PC-3 (cell line): ENCODE results near the gene RAD21L1. TPM values are rescaled to one million over a fixed set of nuclear protein-coding genes. Genes with fewer than 3 reads are reported as not detected.

ENCODE experiments used
- ATAC-seq: fragments of 200-7000 bp; cut with Tn5 transposase; 2 replicates; pipeline ENCODE4 v1.9.1; 2020; ENCODE audit warnings: mild to moderate bottlenecking, moderate library complexity
- BruUV-seq: library from RNA; stranded (reverse); fragments of 400-500 nt; replicated peaks from 2 replicates; lab custom pipeline; 2021; lab: Mats Ljungman, UMichigan
- CTCF ChIA-PET: fragments of 300-600 bp; sonication (Branson Sonifier 250); formaldehyde crosslinking; loops from one replicate; lab custom pipeline; 2022; ENCODE audit warnings: antibody characterized with exemption; lab: Charles Lee
- POLR2A ChIA-PET: fragments of 300-600 bp; sonication (Branson Sonifier 250); formaldehyde crosslinking; loops from one replicate; lab custom pipeline; 2022; ENCODE audit warnings: antibody characterized with exemption; ENCODE audit not compliant: unreplicated experiment; lab: Charles Lee
- DNase-seq: peaks from one replicate; pipeline ENCODE4 v3.0.0-alpha.2; 2015
- H2AFZ ChIP-seq: fragments of 300-600 bp; sonication (generic); 2 replicates; pipeline ENCODE4 v1.6.0; 2016; ENCODE audit warnings: antibody characterized with exemption, low read length
- H3F3A ChIP-seq: fragments of 300-600 bp; sonication (generic); one replicate; pipeline ENCODE4 v1.6.0; 2017; ENCODE audit warnings: antibody characterized with exemption, low read length, control low read depth, mild to moderate bottlenecking; ENCODE audit not compliant: unreplicated experiment
- H3K27ac ChIP-seq: fragments of 300-600 bp; sonication (generic); 2 replicates; pipeline ENCODE4 v1.5.1; 2016; ENCODE audit warnings: mild to moderate bottlenecking, low read length
- H3K27me3 ChIP-seq: fragments of 300-600 bp; sonication (generic); 2 replicates; pipeline ENCODE4 v1.6.1; 2016; ENCODE audit warnings: low read length, mixed read lengths
- H3K36me3 ChIP-seq: fragments of 300-600 bp; sonication (generic); 2 replicates; pipeline ENCODE4 v1.6.1; 2016; ENCODE audit warnings: low read depth, mixed run types, low read length, mixed read lengths
- H3K4me1 ChIP-seq: fragments of 300-600 bp; sonication (generic); 2 replicates; pipeline ENCODE4 v1.5.1; 2016; ENCODE audit warnings: low read length; ENCODE audit not compliant: insufficient read depth
- H3K4me2 ChIP-seq: fragments of 300-600 bp; sonication (generic); 2 replicates; pipeline ENCODE4 v1.6.0; 2016; ENCODE audit warnings: low read length
- H3K4me3 ChIP-seq: fragments of 300-600 bp; sonication (generic); 2 replicates; pipeline ENCODE4 v1.5.1; 2016; ENCODE audit warnings: mild to moderate bottlenecking, low read length, mixed read lengths
- H3K79me2 ChIP-seq: fragments of 300-600 bp; sonication (generic); 2 replicates; pipeline ENCODE4 v1.6.1; 2017; ENCODE audit warnings: low read length, mixed read lengths
- H3K9ac ChIP-seq: fragments of 300-600 bp; sonication (generic); 2 replicates; pipeline ENCODE4 v1.6.0; 2016; ENCODE audit warnings: mild to moderate bottlenecking, low read length
- H3K9me2 ChIP-seq: fragments of 300-600 bp; sonication (generic); replicated peaks from 2 replicates; pipeline ENCODE4 v1.6.1; 2016; ENCODE audit warnings: mixed run types, low read length, mixed read lengths
- H3K9me3 ChIP-seq: fragments of 300-600 bp; sonication (generic); 2 replicates; pipeline ENCODE4 v1.6.1; 2016; ENCODE audit warnings: low read length, mixed read lengths
- H4K20me1 ChIP-seq: fragments of 300-600 bp; sonication (generic); 2 replicates; pipeline ENCODE4 v1.6.1; 2016; ENCODE audit warnings: low read length, mixed read lengths
- CTCF ChIP-seq: fragments of 300-600 bp; sonication (generic); conservative IDR thresholded peaks from 2 replicates; pipeline ENCODE4 v1.5.1; 2017; ENCODE audit warnings: antibody characterized with exemption, low read depth, mild to moderate bottlenecking, low read length
- EZH2 ChIP-seq: fragments of 300-600 bp; sonication (generic); IDR thresholded peaks from one replicate; pipeline ENCODE4 v1.6.1; 2017; ENCODE audit warnings: antibody characterized with exemption, mild to moderate bottlenecking, low read length; ENCODE audit not compliant: unreplicated experiment
- EZH2phosphoT487 ChIP-seq: fragments of 300-600 bp; sonication (generic); IDR thresholded peaks from 2 replicates; pipeline ENCODE4 v1.6.1; 2018; ENCODE audit warnings: mild to moderate bottlenecking, antibody characterized with exemption, low read length, borderline replicate concordance
- intact Hi-C: fragments of 100-400 bp; cut with micrococcal nuclease; formaldehyde crosslinking; loops from 2 replicates; pipeline ENCODE4 v1.9.0; 2023
- total RNA-seq: library from RNA; depleted of rRNA; stranded (reverse); fragments of >200 nt; gene quantifications from 2 replicates; pipeline ENCODE4 v1.2.3, GENCODE V29; 2014

RAD21L1 gene
- total RNA-seq, 1 experiment from 2014 or later: 0.11 TPM

DNA sequence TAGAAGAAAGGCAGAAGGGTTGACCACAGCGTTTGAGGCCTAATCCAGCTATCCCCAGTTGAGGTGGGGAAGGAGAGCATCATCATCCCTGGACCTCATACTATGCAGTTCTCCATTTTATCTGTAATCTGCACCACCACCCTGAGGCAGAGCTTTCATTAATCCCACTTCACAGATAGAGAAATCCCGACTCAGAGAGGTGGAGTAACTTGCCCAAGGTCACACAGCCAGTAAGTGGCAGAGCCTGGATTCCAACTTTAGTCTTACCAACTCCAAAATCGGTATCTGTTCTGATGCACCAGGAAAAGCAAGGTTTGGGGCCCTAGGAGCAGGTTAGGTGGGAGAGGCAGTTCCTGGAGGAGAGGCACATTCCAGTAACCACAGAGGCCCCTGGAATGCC lies 47.7 kb upstream of the RAD21L1 start:
- no TSS peak for BruUV-seq
- ChIA-PET CTCF (no interaction called here), POLR2A (no interaction called here)
- H3K4me1 ChIP-seq: no peaks in the 10 kb centered on the region
- no peaks in the 10 kb centered on the region for H3K27me3 ChIP-seq
- no peak for ATAC-seq
- H3F3A ChIP-seq: no peaks in the 10 kb centered on the region
- TF ChIP-seq EZH2: no peak
- no peak for TF ChIP-seq CTCF
- TF ChIP-seq EZH2phosphoT487: no peak
- no peaks in the 10 kb centered on the region for H4K20me1 ChIP-seq
- no peak for DNase-seq
- intact Hi-C loops: no loop called here
- H3K9me2 ChIP-seq: no peaks in the 10 kb centered on the region
- no peaks in the 10 kb centered on the region for H3K9me3 ChIP-seq
- no peak overlapping the region for H3K27ac ChIP-seq
- no peak overlapping the region for H3K4me2 ChIP-seq
- H3K4me3 ChIP-seq: no peak overlapping the region
- H2AFZ ChIP-seq: no peak overlapping the region
- no peaks in the 10 kb centered on the region for H3K79me2 ChIP-seq
- no peak overlapping the region for H3K9ac ChIP-seq
- no peaks in the 10 kb centered on the region for H3K36me3 ChIP-seq

DNA sequence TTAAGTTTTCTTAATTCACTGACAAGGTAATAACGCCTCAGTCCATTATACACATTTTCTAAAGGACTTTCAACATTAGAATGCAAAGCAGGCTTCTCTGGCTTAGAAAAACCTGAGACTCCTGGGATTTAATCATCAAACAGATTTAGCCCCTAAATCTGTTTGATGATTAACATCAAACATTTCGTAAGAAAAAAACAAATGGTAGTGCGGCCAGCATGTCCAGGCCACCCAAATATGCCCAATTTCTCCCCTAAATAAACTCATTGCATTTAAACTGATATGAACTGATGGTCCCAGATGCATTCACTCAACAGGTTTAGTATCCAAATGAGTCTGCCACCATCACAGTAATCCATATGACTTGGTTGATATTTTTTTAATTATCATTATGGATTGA lies 47.2 kb upstream of the RAD21L1 start:
- Histone ChIP-seq H2AFZ (no peak overlapping the region), H3K4me2 (no peak overlapping the region), H3K79me2 (no peaks in the 10 kb centered on the region), H3K9me2 (no peaks in the 10 kb centered on the region), H4K20me1 (no peaks in the 10 kb centered on the region), H3K36me3 (no peaks in the 10 kb centered on the region), H3K27me3 (no peaks in the 10 kb centered on the region), H3K4me1 (no peaks in the 10 kb centered on the region), H3F3A (no peaks in the 10 kb centered on the region), H3K4me3 (no peak overlapping the region), H3K9me3 (no peaks in the 10 kb centered on the region), H3K9ac (no peak overlapping the region), H3K27ac (no peak overlapping the region)
- intact Hi-C loops: no loop called here
- DNase-seq (no peak), ATAC-seq (no peak)
- BruUV-seq: no TSS peak
- TF ChIP-seq EZH2 (no peak), EZH2phosphoT487 (no peak), CTCF (no peak)
- ChIA-PET POLR2A (no interaction called here), CTCF (no interaction called here)

DNA sequence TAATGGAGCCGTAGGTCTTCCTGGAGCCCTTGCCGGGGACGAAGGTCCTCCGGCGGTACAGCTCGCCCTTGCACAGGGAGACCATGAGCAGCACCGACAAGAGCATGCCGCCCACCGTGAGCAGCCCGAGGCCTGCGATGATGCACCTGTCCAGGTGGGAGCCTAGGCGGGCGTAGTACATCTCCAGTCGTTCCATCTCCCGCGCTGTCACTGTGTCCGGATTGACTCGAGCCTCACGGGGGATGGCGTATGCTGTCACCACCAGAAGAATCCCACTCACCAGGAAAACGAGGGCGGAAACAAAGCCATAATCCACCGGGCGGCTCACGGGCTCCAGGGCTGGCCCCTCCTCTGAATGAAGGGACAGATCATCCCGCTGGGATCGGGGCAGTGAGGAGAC lies 44.9 kb upstream of the RAD21L1 start:
- Histone ChIP-seq H3K4me2 (no peak overlapping the region), H3K4me1 (peaks cover 2% of the 10 kb centered on the region; the same call in 1 of the 2 replicates), H3K9me2 (no peaks in the 10 kb centered on the region), H3K9me3 (no peaks in the 10 kb centered on the region), H3K9ac (no peak overlapping the region), H3K36me3 (no peaks in the 10 kb centered on the region), H3F3A (no peaks in the 10 kb centered on the region), H2AFZ (no peak overlapping the region), H3K79me2 (no peaks in the 10 kb centered on the region), H4K20me1 (no peaks in the 10 kb centered on the region), H3K27ac (no peak overlapping the region), H3K4me3 (no peak overlapping the region), H3K27me3 (0 out of 2 replicates have a peak, but pooled peaks cover 7% of the 10 kb centered on the region)
- intact Hi-C loops: loop anchor here (10.0 kb wide), 2 partner anchors 226 to 366 kb away; no protein-coding TSS in a partner anchor
- BruUV-seq: no TSS peak
- no peak for DNase-seq
- no peak for ATAC-seq
- POLR2A ChIA-PET: no interaction called here
- CTCF ChIA-PET: no interaction called here
- TF ChIP-seq EZH2: no peak
